HG02588 (cell line): ENCODE results near the gene RSRC2.
"Not testable (repeated sequence)": the region's sequence is repeated elsewhere in the genome, so short reads cannot be mapped to it uniquely, and the experiment has no call there.

Source experiments
- ATAC-seq: cut with Tn5 transposase; IDR thresholded peaks from one replicate; pipeline ENCODE4 v1.9.1; 2021; ENCODE audit warnings: mild to moderate bottlenecking, moderate library complexity; ENCODE audit not compliant: unreplicated experiment

Gene RSRC2

DNA sequence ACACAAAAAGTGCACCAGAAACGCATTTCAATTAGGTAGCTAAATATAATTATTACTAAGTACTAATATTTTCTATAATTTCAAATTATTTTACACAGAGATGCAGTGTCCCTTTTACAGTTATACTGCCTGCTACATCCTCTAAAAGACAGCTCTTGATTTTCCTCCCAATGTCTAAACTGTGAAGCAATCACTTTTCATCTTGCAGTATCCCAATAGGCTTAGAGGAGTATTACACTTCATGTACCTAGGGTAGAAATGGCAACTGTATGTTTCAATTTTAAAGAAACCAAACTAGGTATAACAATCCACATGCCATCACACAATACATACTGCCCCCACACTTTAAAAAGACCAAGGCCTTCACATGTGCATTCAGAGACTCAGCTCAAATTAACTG is 7.3 kb downstream of the RSRC2 start:
- no peak for ATAC-seq

DNA sequence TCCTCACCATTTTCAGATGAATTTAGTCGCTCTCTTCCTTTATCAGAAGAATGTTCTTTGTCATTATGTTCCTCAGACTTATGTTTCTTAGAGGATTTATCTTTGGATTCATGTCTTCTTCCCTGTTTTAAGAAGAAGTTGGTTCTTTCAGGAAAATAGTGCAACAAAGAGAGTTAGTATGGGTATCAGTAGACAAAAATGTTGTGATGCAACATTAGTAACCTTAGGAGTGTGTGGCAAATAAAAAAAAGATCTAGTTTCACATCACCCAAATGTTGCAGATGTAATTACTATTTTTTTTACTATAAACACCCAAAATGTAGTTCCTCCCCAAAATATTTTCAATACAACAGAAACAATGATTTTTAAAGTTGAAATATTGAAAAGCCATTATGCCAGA is 7.8 kb downstream of the RSRC2 start:
- ATAC-seq = no peak

DNA sequence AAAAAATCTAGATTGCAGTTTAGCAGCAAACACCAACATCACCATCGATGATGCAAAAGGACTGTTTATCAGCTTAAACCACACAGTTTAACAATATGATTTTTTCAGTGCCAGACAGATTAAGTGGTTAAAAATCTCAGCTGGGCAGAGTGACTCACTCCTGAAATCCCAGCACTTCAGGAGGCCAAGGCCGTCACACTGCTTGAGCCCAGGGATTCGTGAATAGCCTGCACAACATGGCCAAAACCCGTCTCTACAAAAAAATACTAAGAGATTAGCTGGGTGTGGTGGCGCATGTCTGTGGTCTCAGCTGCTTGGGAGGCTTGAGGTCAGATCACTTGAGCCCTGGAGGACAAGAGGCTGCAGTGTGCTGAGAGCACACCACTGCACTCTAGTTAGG is 8.9 kb downstream of the RSRC2 start:
- no peak for ATAC-seq

DNA sequence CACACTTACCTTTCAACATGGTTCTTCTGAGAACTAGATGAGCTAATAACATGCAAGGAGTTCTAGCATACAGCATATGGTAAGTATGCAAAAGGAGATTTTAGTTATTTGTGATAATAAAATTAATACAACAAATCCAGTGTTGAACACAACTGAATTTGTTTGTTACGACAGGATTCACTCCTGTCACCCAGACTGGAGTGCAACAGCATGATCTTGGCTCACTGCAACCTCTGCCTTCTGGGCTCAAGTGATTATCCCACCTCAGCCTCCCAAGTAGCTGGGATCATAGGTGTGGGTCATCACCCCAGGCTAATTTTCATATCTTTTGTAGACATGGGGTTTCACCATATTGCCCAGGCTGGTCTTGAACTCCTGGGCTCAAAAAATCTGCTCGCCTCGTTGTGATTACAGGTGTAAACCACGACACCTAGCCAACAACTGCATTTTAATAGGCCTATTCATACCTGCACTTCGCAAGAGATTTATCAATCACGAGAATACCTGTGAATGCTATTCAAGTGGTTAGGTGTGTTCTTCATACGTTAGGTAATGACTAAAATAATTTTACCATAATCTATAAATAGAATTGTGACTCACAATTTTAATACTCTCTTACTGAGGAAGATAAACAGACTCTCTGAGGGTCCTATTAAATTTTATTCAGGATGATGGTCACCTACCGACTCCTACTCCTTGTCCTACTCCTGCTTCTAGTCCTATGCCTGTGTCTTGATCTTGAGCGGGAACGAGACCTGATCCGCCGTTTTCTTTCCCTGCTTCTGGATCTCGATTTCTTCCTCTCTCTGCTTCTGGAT is 10.0 kb downstream of the RSRC2 start:
- no peak for ATAC-seq

DNA sequence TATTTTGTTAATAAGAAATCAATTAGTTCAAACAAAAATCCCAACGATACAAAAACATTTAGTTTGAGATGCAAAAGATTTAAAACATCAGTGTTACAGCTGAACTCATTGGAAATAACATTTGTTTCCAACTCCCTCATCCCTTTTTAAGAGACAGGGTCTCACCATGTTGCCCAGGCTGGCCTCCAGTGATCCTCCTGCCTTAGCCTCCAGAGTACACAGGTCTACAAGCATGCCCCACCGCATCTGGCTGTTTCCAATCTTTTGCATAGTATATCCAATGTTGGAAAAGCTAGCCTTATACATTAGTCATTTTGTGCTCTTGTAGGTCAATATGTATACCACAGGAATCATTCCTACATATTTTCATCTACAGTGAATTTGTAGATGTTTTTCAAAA is 11.5 kb downstream of the RSRC2 start:
- no peak for ATAC-seq

DNA sequence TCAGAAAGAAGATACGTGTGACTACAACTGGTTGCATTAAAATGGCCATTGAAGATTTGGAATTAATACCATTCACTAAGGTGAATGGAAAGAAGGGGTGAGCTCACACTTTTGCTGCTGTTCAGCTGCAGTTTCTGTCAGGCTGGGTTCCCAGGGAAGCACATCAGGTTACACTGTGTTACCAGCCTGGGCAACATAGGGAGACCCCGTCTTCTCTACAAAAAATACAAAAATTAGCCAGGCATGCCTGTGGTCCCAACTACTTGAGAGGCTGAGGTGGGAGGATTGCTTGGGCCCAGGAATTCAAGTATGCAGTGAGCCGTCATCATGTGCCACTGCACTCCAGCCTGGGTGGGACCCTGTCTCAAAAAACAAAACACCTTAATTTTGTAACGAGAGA is 13.1 kb downstream of the RSRC2 start:
- no peak for ATAC-seq

DNA sequence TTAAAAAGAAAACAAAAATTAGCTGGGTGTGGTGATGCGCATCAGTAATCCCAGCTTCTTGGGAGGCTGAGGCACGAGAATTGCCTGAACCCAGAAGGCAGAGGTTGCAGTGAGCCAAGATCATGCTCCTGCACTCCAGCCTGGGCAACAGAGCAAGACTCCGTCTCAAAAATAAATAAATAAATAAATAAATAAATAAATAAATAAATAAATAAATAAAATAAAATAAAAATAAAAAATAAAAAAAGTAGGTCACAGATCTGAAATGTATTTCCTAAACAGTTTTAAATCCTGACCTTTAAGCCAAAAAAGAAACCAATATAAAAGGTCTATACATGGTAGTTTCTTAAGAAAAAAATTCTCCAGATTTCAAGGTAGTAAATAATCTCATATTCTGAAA is 13.7 kb downstream of the RSRC2 start:
- not testable (repeated sequence) for ATAC-seq

DNA sequence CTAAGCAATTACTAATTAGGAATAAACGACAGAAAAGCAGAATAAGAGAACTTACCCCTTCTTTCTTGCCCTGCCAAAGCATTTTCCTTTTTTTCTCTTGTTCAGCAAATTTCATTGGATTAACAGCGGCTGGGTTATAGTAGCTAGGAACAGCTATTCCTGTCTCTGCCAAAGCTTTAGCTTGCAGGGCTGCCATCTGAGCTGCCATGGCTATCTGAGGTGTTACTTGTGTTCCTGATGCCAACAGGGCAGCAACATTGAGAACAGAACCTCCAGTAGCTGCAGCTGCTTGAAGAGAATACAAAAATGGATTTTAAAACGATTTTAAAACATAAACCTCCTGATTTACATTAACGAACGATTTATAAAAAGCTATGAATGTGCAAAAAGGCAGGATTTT is 18.6 kb downstream of the RSRC2 start:
- ATAC-seq = no peak

DNA sequence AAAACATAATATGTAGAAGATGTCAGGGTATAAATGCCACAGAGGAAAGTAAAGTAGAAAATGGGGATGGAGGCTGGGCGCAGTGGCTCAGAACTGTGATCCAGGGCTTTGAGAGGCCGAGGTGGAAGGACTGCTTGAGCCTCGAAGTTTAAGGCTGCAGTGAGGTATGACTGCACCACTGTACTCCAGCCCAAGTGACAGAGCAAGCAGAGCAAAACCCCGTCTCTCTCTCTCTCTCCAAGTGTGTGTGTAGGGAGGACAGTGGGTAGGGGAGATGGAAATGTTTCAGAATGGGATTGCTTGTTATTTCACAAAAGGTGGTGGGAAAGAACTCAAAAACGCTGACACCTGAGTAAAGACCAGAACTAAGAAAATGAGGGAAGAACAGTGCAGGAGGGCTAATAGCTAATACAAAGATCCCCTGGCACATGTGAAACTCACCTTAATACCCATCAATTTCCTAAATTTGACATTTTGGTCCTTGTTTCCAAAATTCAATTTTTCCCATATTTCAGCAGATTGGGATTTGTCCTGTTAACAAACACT is 20.3 kb downstream of the RSRC2 start:
- no peak for ATAC-seq

DNA sequence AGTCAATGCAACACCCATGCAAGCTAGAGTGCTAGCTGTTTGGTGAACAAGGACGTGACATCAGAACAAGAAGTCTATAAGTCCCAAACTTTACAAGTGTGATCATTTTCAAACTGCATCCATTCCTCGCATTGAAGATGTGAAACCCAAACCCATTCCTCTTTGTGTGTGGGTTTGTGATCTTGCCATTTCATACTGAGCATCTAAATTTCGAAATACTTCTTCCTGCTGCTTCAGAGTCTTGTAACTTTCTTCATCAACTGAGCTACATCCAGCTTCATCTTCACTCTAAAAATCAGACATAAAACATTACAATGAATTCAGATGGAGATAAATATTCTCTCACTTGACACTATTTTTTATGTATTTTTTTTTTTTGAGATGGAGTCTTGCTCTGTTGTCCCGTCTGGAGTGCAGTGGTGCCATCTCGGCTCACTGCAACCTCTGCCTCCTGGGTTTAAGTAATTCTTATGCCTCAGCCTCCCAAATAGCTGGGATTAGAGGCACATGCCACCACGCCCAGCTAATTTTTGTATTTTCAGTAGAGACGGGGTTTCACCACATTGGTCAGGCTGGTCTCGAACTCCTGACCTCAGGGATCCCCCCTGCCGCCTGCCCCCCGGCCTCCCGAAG is 21.2 kb downstream of the RSRC2 start:
- no peak for ATAC-seq

DNA sequence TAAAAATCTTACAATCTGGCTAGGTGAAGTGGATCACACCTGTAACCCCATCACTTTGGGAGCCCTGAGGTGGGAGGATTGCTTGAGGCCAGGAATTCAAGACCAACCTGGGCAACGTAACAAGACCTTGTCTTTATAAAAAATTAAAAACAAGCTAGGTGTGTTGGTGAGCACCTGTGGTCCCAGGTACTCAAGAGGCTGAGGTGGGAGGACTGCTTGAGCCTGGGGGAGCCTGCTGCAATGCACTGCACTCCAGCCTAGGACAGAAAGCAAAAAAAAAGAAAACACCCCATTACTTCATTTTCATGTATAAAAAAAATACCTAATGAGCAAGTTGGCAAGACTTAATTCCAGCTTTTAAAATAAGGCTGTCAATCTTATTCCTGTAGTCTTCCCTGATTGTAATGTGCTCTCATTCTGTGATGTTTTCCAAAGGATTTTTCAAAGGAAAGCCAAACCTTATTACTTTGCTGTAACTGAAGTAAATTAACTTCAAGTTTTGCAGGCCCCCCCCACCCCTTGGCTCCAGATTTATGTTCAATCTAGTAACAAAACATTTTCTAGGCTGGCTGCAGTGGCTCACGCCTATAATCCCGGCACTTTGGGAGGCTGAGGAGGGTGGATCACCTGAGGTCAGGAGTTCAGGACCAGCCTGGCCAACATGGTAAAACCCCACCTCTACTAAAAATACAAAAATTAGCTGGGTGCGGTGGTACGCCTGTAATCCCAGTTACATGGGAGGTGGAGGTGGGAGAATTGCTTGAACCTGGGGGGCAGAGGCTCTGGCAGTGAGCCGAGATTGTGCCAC is 22.7 kb downstream of the RSRC2 start:
- ATAC-seq = no peak

DNA sequence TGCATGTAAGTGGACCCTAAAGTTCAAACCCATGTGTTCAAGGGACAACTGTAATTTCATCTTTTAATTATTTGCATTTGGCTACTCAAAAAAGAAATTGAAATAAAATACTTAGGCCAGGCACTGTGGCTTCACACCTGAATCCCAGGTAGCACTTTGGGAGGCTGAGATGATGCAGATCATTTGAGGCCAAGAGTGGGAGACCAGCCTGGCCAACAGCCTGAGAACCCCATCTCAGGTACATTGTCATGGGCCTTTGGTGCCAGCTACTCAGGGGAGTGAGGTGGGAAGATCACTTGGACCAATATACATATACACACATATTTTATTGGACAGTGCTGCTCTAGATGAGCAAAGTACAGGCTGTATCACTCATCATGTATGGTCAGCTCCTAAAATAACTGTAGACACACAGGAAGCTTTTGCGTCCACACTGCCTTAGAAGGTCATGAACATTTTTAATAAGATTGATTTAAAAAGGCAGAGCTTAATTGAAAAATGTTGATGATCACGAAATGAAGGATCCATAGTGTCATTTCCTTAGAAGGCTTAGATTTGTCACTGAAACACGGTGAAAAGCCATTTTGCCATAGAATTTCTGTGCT is 23.5 kb downstream of the RSRC2 start:
- ATAC-seq = no peak

DNA sequence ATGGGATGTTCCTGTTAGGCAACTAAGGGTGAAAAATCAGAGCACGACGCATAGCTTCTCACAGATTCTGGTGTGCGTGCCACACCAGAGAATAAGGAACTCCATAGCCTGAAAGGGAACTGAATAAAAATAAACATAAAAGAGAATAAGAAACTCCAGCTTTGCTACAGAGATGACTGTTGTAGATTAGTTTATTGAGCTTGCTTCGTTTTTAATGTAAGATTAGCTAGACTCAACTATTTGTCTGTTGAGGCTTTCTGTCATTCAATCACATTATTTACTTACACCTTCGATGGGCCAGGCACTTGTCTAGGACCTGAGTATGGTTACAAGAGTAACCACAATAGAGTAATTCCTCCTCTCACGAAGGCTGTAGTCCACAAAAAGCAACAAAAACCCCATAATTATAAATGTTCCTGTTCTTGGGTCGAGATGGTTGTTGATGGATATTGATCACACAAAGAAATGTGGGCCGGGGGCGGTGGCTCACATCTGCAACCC is 25.2 kb downstream of the RSRC2 start:
- no peak for ATAC-seq

DNA sequence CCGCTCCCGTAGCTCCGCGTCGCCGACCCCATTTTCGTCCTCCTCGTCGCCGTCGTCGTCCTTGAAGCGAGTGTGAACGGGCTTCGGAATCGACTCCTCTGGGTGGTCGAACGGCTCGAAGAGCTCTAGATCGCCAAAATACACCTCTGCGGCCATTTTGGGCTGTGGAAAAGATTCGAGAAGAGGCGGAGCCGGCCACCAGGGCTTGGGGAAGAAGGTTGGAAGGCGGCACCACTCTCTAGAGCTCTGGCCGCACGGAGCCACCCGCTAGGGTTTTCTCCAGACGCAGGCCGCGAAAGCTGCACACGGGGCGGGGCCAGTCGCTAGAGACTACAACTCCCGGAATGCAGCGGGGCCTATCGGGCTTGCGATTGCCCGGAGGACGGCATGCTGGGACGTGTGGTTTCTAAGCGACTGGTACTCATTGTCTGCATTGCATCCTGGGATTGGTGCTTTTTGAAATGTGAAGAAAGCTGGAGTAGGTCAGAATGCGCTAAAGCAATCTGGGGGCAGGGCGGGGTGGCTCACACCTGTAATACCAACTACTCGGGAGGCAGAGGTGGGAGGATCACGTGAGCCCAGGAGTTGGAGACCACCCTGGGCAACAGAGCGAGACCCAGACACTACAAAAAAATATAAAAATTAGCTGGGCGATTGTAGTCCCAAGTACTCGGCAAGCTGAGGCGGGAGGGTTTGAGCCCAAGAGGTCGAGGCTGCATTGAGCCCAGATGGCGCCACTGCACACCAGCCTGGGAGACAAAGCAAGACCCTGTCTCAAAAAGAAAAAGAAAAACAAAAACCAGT is 25.8 kb downstream of the RSRC2 start, which contains the start of gene ZCCHC8:
Gene ZCCHC8 (minus strand): TSS at position 248 of the 804 bp plus-strand sequence. CDS start 92 bp downstream, at position 156.
- ATAC-seq = peak; percentile 93

DNA sequence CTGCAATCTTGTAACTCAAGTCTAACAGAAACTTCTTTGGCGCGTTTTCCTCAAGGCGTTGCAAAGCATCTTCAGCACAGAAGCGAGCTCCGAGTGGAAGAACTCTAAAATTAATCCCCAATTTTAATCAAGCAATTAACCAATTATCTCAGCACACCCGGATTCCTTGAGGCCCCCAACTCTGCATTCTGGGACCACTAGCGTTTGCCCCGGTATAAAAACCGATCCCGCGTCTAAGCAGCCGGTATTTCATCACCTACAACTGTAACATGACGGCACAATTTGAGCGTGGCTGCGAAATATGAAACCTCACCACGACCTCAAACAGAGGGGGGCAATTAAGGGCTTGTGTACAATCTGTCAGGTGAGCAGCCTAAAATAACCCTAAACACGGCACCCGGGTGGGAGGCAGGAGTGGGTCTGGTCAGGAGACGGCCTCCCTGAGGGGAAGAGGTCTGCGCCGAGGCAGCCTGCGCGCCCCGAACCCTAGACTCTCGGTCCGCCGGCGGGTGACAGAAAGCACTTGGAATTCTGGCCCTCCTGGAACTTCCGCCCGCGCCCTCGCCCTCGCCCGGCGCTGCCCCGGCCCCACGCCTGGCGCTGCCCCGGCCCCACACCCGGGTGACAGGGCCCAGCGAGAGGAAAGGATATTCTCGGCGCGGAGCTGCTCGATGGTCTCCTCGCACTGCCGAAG is 26.6 kb downstream of the RSRC2 start:
- ATAC-seq = peak; percentile 6

DNA sequence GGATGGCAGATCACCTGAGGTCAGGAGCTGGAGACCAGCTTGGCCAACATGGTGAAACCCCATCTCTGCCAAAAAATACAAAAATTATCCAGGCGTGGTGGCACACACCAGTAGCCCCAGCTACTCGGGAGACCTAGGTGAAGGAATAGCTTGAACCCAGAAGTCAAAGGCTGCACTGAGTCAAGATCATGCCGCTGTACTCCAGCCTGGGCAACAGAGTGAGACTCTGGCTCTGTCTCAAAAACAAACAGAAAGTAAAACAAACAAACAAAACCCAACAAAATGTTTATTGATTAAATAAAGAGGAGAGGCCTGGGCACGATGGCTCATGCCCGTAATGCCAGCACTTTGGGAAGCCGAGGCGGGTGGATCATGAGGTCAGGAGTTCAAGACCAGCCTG is 31.5 kb downstream of the RSRC2 start:
- no peak for ATAC-seq

DNA sequence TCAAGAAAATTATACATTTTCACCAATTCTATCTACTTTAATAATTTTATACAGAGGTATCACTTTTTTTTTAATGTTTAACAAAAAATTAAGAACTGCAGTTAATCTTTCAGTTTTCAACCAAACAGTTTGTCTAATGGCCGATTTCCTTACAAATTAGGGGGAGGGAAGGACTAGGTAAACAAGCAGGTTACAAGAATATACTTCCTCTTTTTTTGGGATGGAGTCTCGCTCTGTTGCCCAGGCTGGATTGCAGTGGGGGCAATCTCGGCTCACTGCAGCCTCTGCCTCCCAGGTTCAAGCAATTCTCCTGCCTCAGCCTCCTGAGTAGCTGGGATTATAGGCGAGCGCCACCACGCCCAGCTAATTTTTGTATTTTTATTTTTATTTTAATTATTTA is 33.5 kb downstream of the RSRC2 start:
- ATAC-seq = not testable (repeated sequence)

DNA sequence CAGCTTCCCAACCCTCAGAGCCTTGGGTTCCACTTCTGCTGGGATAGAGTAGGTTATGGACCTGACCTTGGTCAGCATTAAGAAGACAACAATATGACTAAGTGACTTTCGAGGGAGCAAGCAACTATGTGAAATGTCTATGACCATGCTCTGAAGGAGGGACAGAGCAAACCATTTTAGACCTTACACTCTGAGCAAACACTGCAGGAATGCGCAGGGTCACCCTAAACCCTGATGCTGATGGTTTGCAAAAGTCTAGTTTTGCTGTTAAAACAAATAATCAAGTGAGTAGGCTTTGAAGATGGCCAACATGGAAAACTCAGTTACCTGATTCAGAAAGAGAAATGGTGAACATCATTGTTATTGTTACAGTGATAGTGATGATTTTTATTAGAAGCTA is 34.7 kb downstream of the RSRC2 start:
- no peak for ATAC-seq

DNA sequence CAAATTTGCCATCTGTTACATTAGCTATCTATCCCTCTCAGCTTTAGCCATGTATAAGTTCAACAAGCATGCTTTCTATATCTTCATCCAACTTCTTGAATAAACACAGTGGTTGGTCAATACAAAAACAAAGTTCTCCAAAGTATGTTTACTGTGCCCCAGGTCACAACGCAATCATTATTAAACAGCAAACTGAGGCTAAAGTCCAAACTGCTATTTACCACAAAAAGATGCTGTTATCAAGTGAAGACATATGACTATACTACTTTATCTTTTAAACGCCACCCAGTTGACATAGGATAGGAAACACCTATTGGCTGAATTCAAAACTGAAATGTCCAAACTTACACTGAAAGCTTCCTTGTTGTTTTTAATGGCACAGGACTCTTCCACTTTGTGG is 37.7 kb downstream of the RSRC2 start:
- no peak for ATAC-seq
